Fibroblast of the conjunctiva (primary cell): Measurements from ENCODE around the gene CPXM2.

Experiments used
- DNase-seq: peaks from one replicate; pipeline ENCODE4 v3.0.0-alpha.2; 2010; ENCODE audit warnings: low read depth

CPXM2 gene

DNA sequence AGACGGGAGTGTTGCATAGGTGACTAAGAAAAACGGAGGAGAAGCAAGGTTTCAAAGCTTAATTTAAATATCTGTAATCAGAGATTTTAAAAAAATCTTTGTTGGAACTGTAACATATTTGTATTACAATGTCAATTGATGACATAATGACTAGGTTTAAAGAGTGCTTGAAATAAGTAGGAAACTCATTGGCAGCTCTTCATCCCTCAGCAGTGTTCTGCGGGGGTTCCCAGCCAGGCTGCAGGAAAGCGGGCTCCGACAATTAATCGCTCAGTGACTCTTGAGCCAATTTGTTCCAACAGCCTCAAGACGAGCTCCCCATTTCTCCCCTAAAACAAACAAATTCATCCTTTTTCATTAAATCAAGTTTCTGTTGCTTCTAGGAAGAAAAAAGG, 22.6 kb downstream of the CPXM2 start:
- DNase-seq: no peak

GRCh38 chr10:123868038-123869019, 23.3 kb downstream of the CPXM2 start:
- no peak for DNase-seq

- DNase-seq: no peak
Measured at GRCh38 chr10:123865880-123866279, 25.7 kb downstream of the CPXM2 start.

DNA sequence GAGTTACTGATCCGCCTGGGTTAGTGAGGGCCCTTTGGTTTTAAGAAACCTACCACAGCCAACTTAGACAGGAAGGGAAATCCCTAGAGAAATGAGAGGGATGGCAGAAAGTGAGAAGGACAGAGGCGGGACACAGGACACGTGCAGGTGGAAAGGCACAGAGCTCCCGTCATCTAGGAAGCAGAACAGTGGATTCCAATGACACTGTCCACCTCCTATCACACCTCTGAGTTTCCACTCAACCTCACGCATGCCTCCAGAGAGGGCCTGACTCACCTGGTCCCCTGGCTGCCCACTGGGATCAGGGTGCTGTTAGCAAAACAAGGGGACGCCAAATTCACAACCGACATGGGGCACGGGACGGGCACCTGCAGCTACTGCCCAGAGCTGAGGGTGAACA, 26.3 kb downstream of the CPXM2 start:
- DNase-seq: no peak

GRCh38 chr10:123864923-123865322, 26.7 kb downstream of the CPXM2 start:
- no peak for DNase-seq

- DNase-seq: no peak
Measured at GRCh38 chr10:123863721-123864482, 27.7 kb downstream of the CPXM2 start.

DNA sequence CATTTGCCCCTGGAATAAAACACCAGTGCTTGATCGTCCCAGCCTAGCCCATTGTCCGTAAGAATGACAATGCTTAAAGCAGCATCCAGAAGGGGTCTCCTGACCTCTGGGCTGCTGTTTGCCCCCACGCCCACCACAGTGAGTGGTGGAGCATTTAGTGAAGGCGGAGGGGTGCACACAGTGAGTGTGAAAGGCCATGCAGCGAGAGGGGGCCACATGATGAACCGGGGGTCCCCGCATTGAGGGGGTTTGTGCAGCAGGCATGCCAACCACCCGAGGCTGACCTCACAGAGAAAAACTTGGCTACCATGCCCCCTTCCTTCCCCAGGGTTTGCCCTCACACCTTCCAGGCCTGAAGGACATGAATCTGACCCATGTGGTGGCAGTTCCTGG, 28.4 kb downstream of the CPXM2 start:
- DNase-seq: no peak

GRCh38 chr10:123862421-123863182, 29.0 kb downstream of the CPXM2 start:
- no peak for DNase-seq

- DNase-seq: no peak
Measured at GRCh38 chr10:123860856-123861255, 30.8 kb downstream of the CPXM2 start.

GRCh38 chr10:123860209-123860608, 31.4 kb downstream of the CPXM2 start:
- DNase-seq: no peak

DNA sequence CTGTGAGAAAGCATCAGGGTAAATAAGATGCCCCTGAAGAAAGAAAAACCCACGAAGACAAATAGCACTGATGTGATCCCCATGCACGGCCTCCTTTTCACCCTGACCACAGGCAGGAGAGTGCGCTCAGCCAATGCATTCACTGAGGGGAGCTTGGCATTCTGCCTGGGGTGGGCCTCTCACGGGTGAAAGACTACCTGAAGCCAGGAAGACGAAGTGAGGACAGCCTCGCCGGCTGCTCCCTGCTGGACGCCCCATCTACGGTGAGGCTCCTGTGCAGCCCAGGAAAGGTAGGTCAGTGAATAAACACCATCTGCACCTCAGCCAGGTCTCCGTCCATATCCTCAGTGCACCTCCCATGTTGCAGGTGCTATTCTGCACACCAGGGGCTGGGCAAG, 32.0 kb downstream of the CPXM2 start:
- DNase-seq: no peak

DNA sequence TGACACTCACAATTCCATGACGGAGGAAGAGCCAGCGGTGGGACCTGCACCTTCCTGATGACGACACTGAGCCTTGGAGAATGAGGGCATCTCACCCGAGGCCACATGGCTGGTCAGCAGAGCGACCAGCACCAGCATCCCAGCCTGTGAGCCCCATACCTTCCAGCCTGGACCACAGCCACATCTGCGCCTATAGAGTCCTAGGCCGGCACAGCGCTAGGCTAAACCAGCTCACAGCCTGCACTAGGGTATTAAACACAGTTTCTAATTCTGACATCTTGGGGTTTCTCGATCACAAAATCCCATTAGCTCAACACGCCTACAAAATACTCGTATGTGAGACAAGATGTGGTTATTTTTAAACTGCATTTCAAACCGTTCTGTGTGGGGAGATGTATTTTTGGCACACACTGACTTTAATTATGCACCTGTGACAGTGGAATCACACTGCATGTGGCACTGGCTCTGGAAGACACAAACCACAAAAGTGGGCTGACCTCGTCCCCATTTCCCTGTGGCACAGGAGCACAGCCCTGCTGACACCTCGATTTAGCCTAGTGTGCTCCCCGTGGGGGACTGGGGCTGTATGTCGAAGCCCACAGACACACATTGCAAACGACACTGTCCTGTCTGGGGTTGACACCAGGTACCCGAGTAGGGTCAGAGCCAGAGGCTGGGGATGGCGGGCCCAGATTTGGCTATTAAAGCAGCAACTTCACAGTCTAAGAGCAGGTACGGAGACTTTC, 32.5 kb downstream of the CPXM2 start:
- DNase-seq: no peak

DNA sequence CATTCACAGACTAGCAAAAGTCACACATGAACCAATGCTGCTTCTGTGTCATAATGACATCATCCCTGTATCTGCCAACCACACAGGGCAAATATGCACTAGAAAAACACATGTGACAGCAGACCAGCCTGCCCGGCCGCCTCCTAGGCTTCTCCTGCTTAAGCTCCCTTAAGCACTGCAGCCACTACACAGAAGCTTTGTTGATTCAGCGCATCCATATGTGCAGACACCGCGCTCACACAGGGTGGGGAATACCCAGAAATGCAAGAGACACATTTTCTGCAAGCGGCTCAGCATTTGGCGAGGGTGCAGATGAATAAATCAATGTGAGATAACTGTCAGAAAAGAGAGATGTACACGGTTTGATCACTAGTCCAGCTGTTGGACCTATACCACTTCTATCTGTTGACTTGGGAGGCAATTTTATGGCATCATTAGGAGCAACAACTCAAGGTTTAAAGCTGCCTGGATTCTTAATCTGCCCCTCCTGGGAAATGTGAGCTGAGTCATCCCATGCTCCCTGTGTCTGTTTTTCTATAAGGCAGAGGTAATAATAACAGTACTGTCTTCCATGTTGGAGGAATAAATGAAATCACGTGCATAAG, 33.4 kb downstream of the CPXM2 start:
- peak; percentile 53 for DNase-seq

GRCh38 chr10:123857616-123858015, 34.0 kb downstream of the CPXM2 start:
- no peak for DNase-seq

DNA sequence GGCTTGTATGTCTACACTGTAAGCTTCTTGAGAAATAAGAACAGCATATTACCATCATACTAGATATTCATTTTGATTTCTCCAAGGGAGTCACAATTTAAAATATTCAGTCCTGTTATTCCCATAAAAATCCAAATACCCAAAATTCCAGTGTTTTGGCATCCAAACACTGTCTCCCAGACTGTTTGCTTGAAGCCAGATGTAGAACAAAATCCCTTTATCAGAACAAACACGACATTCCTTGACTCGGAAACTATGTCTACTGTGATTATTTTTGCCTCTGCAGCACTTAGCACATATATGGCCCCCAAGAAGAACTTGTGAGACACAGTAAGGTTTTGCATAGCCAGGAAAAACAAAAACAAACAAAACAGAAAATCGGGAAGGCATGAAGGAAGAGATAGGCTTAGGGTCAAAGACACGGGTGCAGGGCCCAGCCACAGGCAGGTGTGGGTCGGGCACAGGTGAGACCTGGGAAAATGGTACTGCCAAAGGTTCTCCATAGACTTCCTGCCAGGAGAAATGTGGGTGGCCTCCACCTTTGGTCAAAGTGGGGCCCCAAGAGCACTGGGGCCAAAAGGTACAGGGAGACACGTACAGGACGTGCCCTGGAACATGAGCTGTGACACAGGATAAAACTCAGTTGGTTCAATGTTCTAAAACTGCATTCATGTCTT, 36.5 kb downstream of the CPXM2 start:
- no peak for DNase-seq

DNA sequence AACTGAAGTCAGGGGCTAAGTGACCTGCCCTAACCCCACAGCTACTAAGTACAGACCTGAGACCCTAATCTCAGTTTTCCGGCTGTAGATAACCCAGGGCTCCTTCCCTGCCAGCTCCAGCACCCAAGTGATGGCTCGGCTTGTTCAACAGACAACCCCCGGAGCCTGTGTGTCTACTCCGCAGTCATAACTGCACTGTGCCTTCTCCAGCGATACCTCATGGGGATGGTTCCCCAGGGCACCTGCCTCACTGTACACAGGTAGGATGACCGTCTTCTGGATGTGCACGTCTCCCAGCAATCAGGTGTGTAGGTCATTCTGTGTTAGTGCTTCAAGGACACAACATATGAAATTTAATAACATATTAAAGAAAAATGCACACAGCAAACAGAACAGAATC, 37.1 kb downstream of the CPXM2 start:
- no peak for DNase-seq

DNA sequence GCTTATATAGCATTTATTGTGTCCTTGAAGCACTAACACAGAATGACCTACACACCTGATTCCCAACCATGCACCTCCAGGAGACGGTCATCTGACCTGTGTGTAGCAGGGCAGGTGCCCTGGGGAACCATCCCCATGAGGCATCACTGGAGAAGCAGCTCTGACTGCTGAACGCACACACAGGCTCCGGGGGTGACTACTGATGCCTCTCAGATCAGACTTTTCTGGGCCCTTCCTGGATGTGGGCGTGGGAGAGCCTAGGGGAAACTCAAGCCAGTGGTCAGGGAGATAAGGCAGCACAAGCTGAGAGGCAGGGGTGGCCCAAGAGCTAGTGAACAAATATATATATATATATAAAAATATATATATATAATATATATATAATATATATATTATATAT, 37.6 kb downstream of the CPXM2 start:
- no peak for DNase-seq

- DNase-seq: no peak
Measured at GRCh38 chr10:123852411-123852951, 39.1 kb downstream of the CPXM2 start.

DNA sequence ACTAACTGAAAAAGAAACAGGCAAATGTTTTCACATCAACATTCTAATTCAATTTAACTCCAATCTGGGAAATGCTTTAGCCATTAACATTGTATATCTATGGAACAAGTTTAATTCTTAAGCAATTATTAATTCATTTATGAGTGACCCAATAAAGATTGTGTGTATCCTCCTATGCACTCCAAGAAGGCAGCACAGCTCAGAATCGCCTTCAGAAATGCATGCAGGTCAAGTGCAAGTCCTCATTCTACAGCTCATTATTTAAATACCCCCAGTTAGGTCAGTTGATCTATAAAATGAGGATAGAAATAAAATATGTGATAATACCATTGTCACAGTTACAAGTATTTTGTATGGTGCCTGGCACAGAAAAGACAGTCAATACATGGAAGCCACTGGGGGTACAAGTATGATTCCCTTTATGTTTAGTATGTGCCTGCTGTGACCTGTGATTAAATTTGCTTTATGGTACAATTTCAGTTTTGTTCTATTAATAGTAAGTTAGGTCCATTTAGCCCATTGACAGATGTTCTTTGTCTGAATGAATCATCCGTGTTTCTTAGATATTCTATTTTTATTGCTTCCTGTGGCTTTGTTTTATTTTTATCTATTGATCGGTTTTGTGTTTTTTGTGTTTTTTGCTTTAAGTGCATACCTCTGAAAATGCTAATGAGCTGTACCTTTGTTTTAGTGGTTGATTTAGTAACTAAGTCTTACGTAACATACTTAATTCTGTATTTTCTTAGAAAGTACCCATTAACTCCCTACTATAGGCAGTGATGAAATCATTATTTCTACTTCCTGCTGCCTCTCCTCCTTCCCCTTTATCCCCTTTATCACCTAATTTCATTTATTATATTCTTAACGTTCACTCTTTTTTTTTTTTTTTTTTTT, 42.8 kb downstream of the CPXM2 start:
- DNase-seq: no peak
